ENCODE measurements around the gene RAB36.

GRCh38 chr22:23155143-23155542, 9.9 kb downstream of the RAB36 start:
- TF ChIP-seq CTCF (IDR thresholded peaks at IDR 0.05; ENCODE audit: low read depth, low read length) (no peak), POLR2A (IDR thresholded peaks at IDR 0.05; ENCODE audit: extremely low read depth, insufficient read length) (no peak), MAX (IDR thresholded peaks at IDR 0.05; ENCODE audit: low read depth, low read length) (no peak)
